Activated CD8-positive, alpha-beta memory T cell treated with anti-CD3 and anti-CD28 coated beads, Interleukin-2, amount 10 ng/mL, durations not matched to agents 7 days and 5 days (primary cell): ENCODE data around the gene RESP18. TPM values are rescaled to one million over a fixed set of nuclear protein-coding genes. Genes with fewer than 3 reads are reported as not detected.

Experiments used
- ATAC-seq: fragments of 150-1000 bp; cut with Tn5 transposase; one replicate; pipeline ENCODE4 v1.10.0; 2021; ENCODE audit warnings: moderate library complexity
- CTCF ChIA-PET: fragments of 350-600 bp; sonication (Branson Sonifier 250); formaldehyde crosslinking; loops from one replicate; lab custom pipeline; 2021; ENCODE audit warnings: antibody characterized with exemption; lab: Charles Lee
- DNase-seq: peaks from one replicate; pipeline ENCODE4 v3.0.0-alpha.2; 2020
- H3K27ac Mint-ChIP-seq: one replicate; pipeline ENCODE4 v1.8.0; 2021; ENCODE audit warnings: mild to moderate bottlenecking, mixed read lengths
- H3K27me3 Mint-ChIP-seq: one replicate; pipeline ENCODE4 v1.8.0; 2021; ENCODE audit warnings: mixed read lengths
- H3K36me3 Mint-ChIP-seq: one replicate; pipeline ENCODE4 v1.8.0; 2021; ENCODE audit warnings: mild to moderate bottlenecking, mixed read lengths
- H3K4me1 Mint-ChIP-seq: one replicate; pipeline ENCODE4 v1.8.0; 2021; ENCODE audit warnings: mixed read lengths
- H3K4me3 Mint-ChIP-seq: one replicate; pipeline ENCODE4 v1.8.0; 2021; ENCODE audit warnings: mild to moderate bottlenecking, moderate library complexity, mixed read lengths
- H3K9me3 Mint-ChIP-seq: one replicate; pipeline ENCODE4 v1.8.0; 2022; ENCODE audit warnings: low read depth, mixed read lengths
- microRNA-seq: library from miRNA; unstranded; fragments of <30 nt; microRNA quantifications from one replicate; pipeline ENCODE4 v1.2.0, GENCODE V29; 2022
- total RNA-seq, 2 experiments: library from RNA; stranded (reverse); gene quantifications; one replicate each; pipeline ENCODE4 v1.2.3, GENCODE V29; 2021

Gene RESP18
- total RNA-seq, 2 experiments from 2014 or later, result not detected

GRCh38 chr2:219277703-219278654, 54.6 kb downstream of the RESP18 start:
- DNase-seq (peak; percentile 81), ATAC-seq (peak; percentile 9)
- Mint-ChIP-seq H3K9me3 (no peaks in the 10 kb centered on the region), H3K27me3 (no peaks in the 10 kb centered on the region), H3K4me3 (peak overlapping the region; percentile 94), H3K4me1 (peaks cover 32% of the 10 kb centered on the region), H3K36me3 (peaks cover 10% of the 10 kb centered on the region), H3K27ac (peak overlapping the region; percentile 95)
- CTCF ChIA-PET, result interaction anchor here (0.6 to 14.8 kb wide), 28 partner anchors 8 to 380 kb away, joined by 3 to 260 read pairs (median 6); partner anchors contain the start of genes ABCB6, ANKZF1, ATG9A and DNPEP

Small RNA genes within 50 kb of the gene (microRNA-seq; reads per million reads assigned to microRNA genes)
- not detected for gene MIR153-1

Other genes starting within 250 kb of the RESP18 start
- gene NHEJ1, start 171.9 kb downstream of the RESP18 start, total RNA-seq, result 10 to 100 TPM; 14.4 to 19.4 TPM
- 1 to 10 TPM; 2.6 to 3.2 TPM for gene SLC23A3, start 162.7 kb downstream of the RESP18 start, total RNA-seq
- 10 to 100 TPM; 66.9 to 72.0 TPM for gene CNPPD1, start 155.8 kb downstream of the RESP18 start, total RNA-seq
- gene RETREG2, start 154.5 kb downstream of the RESP18 start, total RNA-seq, result 100 to 1,000 TPM in 1 of 2 experiments, 10 to 100 TPM in 1; 95.8 to 110 TPM
- 10 to 100 TPM; 60.2 to 60.6 TPM for gene ZFAND2B, start 126.0 kb downstream of the RESP18 start, total RNA-seq
- gene ABCB6, start 113.8 kb downstream of the RESP18 start, total RNA-seq, result 10 to 100 TPM; 12.6 to 15.2 TPM
- 10 to 100 TPM; 56.6 to 60.7 TPM for gene ATG9A, start 103.1 kb downstream of the RESP18 start, total RNA-seq
- gene ANKZF1, start 102.9 kb downstream of the RESP18 start, total RNA-seq, result 100 to 1,000 TPM in 1 of 2 experiments, 10 to 100 TPM in 1; 89.4 to 105 TPM
- 1 to 10 TPM; 4.3 to 4.9 TPM for gene GLB1L, start 87.3 kb downstream of the RESP18 start, total RNA-seq
- gene STK16, start 87.3 kb downstream of the RESP18 start, total RNA-seq, result 10 to 100 TPM; 37.3 to 41.7 TPM
- gene TUBA4B, start 79.5 kb downstream of the RESP18 start, total RNA-seq, result not detected
- gene TUBA4A, start 78.8 kb downstream of the RESP18 start, total RNA-seq, result 100 to 1,000 TPM; 244 to 337 TPM
- 10 to 100 TPM; 48.2 to 49.0 TPM for gene DNAJB2, start 53.4 kb downstream of the RESP18 start, total RNA-seq
- gene PTPRN, start 23.3 kb downstream of the RESP18 start, total RNA-seq, result under 1 TPM in 1 of 2 experiments, not detected in 1; 0.28 TPM
- gene DNPEP, start 55.2 kb upstream of the RESP18 start, total RNA-seq, result 10 to 100 TPM; 60.3 to 64.8 TPM
- gene DES, start 85.6 kb upstream of the RESP18 start, total RNA-seq, result not detected
- gene SPEG, start 102.1 kb upstream of the RESP18 start, total RNA-seq, result 1 to 10 TPM in 1 of 2 experiments, under 1 TPM in 1; 0.52 to 1.3 TPM
- gene GMPPA, start 166.1 kb upstream of the RESP18 start, total RNA-seq, result 10 to 100 TPM; 36.5 to 42.6 TPM
- gene ASIC4, start 181.7 kb upstream of the RESP18 start, total RNA-seq, result under 1 TPM in 1 of 2 experiments, not detected in 1; 0.09 TPM
- 10 to 100 TPM; 14.2 to 24.4 TPM for gene CHPF, start 211.1 kb upstream of the RESP18 start, total RNA-seq
- gene TMEM198, start 211.3 kb upstream of the RESP18 start, total RNA-seq, result 1 to 10 TPM; 1.8 to 2.8 TPM
- gene OBSL1, start 238.8 kb upstream of the RESP18 start, total RNA-seq, result under 1 TPM in 1 of 2 experiments, not detected in 1; 0.16 TPM
- gene INHA, start 239.6 kb upstream of the RESP18 start, total RNA-seq, result not detected